NCI-H526 (cell line): Measurements from ENCODE around the gene GCNT2.
A peak's percentile ranks its signal among the peaks of the same experiment; 100 is the strongest.
"Not testable (repeated sequence)": the region's sequence is repeated elsewhere in the genome, so short reads cannot be mapped to it uniquely, and the experiment has no call there.

Source experiments
- DNase-seq, 2 experiments: peaks; one replicate each; lab custom pipeline; 2025; lab: John Stamatoyannopoulos, UW

Gene GCNT2

DNA sequence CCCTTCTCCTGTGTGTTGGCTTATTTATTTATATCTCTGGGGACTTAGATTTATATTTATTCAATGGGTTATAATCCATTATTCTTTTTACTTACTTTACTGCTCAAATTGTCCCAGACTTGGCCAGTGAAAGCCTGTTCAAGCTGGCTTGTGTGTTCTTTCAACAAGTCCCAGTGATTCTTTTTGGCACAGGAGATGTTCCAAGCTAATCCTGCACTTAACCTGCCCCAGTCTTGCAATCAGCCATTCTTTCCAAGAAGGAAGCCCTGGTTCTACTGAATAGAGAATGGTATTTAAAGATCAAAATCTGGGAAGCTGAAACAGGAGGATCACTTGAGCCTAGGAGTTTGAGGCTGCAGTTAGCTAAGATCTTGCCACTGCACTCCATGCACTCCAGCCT lies 26.7 kb downstream of the GCNT2 start:
- no peak for DNase-seq

DNA sequence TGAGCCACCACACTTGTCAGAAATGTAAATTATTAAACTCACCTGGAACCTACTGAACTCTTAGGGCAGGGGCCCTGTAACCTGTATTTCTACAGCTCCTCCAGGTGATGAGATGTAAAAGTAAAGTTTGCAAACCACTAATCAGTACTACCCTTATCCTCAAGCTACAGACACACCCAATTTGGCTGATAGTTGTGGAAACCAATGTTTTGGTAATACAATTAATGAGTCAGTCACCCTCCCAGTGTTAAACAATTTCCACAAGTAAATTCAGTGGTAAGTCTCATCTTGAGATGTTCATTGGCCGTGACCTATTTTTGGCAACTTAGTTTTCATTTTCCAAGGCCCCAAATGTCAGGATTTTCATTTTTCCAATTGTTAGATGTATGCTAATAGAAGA lies 29.6 kb downstream of the GCNT2 start:
- DNase-seq: peak; percentile 83 to 84

DNA sequence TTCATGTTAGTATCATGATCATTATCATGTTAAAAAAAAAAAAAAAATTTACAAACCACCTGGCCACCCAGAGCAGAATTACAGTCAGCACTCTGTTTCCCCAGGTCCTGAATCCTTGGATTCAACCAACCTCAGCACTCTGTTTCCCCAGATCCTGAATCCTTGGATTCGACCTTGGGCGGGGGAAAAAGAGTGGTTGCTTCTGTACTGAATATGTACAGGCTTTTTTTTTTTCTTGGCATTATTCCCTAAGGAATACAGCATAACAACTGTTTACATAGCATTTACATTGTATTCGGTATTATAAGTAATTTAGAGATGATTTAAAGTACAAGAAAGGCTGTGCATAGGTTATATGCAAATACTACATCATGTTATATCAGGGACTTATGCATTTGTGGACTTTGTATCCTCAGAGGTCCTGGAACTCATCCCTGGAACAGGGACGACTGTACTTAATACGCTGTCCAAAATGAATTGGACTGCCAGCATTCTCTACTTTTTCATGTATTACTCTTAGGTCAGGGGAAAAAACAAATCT lies 31.2 kb downstream of the GCNT2 start:
- peak; percentile 92 to 94 for DNase-seq

DNA sequence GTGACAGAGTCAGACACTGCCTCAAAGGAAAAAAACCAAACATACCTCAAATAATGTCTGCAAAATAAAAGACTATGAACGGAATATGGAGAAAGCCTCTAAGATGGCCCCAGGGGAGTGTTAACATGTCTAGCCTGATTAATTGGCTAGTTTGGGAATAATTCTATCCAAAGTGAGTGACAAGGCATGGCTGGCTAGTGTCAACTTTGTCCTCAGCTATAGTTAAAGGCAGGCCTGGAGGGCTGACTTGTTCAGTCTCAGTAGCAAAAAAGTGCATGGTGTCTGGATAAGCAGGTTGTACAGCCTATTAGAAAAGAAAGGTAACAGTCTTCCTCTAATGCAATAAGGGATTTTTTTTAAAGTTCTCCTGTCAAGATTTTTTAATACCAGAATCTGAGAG lies 32.7 kb downstream of the GCNT2 start:
- no peak for DNase-seq

DNA sequence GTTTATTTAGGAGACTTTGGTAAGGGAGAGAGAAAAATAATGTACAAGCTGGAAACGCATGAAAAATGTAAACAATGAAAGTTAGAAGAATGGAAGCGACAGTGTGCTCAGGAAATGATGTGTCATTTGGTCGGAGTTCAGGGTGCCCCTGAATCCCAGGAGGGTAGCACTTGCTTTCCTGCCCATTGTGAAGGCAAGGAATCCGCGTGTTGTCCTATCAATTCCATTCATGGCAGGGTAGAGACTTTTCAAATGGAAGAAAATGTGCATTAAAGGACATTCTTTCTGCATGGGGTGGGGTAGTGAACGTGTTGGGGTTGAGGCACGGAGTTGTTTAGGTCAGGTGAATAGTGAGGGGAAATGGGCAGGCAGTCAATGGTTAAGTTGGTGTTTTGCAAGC lies 33.7 kb downstream of the GCNT2 start:
- no peak for DNase-seq

DNA sequence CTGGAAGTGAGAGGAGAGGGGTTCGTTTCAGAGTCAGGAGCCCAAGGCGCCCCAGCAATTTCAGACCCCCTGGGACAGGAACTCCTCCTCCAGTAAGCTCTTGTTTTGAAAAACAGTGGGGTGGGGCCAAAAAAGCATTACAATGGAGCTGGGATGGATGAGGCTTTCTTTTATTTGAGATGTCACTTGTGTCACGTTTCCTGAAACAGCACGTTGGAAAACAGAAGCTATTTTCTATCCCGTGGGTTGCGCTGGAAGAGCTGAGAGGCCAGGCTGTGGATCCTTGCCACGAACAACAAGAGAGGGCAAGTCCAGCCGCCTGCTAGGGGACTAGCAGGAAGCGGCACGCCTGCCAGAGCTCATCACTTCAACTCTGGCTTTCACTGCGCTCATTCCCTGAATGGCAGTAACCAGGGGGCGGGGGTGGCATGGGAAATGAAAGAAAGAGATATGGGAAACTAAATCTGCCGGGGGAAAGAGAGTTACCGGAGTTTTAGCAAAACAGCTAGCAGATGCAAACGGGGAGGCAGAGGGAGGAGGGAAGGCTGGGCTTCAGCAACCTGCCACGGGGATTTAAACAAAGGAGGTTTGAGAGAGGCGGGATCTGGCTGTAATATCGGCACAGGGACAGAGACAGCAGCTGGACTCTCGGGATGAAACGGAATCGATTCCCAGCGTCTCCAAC lies 34.6 kb downstream of the GCNT2 start:
- peak; percentile 65 to 87 for DNase-seq

DNA sequence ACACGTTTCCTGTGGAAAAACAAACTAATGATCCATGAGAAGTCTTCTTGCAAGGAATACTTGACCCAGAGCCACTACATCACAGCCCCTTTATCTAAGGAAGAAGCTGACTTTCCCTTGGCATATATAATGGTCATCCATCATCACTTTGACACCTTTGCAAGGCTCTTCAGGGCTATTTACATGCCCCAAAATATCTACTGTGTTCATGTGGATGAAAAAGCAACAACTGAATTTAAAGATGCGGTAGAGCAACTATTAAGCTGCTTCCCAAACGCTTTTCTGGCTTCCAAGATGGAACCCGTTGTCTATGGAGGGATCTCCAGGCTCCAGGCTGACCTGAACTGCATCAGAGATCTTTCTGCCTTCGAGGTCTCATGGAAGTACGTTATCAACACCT lies 35.4 kb downstream of the GCNT2 start:
- DNase-seq: peak; percentile 10 to 53

DNA sequence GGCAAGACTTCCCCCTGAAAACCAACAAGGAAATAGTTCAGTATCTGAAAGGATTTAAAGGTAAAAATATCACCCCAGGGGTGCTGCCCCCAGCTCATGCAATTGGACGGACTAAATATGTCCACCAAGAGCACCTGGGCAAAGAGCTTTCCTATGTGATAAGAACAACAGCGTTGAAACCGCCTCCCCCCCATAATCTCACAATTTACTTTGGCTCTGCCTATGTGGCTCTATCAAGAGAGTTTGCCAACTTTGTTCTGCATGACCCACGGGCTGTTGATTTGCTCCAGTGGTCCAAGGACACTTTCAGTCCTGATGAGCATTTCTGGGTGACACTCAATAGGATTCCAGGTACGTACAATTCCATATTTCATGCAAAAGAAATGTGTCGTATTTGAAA lies 35.8 kb downstream of the GCNT2 start:
- DNase-seq: peak; percentile 12 to 53

DNA sequence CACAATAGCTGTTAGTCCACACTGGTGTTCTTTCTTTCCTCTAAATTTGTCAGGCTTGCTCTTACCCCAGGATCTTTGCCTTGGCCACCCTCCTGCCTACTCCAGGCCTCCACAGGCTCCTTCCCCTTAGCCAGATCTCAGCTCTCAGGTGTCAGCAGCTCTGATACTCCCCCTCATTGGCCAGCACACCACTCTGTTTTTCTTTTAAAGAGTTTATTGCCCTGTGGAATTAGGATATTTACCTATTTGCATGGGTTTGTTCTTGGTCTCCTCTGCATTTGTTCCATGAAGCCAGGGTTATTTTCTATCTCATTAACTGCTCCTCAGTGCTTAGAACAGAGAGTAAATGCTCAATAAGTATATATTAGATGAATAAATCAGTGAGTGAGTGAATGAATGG lies 36.8 kb downstream of the GCNT2 start:
- peak; percentile 41 to 68 for DNase-seq

DNA sequence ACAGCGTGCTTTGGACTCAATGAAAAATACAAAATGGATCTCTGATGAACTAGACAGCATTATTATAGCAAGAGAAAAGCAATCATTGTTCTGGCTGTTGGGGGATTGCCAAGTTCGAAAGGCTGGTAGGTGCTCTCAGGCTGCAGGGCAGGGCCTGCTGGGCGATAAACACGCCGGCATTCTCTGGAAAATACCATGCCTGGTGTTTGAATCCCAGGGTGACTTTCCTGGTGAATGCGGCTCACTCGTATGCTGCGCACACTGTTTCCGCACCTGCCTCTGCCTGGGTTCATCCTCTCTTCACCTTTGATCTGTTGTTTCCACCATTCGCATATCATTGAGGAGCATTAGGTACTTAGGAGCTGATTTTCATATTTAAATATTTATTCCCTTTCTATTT lies 37.4 kb downstream of the GCNT2 start:
- DNase-seq: peak; percentile 60 to 87

DNA sequence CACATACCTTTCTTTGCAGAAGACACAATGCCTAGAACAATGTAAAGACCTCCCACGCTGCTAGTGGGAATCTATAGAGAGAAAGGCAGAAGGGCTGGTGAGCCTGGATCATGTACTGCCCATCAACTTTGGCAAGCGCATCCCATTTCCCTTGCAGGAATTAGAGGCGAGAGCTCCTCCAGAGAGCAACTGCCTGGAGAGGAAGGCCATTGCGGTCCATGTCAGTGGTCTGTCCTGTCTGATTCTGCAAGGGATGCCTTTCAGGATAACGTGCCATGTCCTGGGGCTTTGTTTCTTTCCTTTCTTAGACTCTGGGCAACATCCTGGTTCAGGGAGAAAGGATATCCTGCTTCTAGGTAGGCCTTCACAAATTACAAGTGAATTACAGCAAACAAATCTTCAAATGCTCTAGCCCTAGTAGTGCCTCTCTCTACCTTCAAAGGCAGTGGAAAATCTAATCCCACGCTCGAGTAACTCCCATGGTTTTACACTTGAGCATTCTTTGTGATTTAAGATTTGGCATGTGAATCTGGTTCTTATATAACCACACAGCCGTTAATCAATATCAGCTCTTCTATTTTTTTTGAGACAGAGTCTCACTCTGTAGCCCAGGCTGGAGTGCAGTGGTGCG lies 38.5 kb downstream of the GCNT2 start:
- peak in 1 of 2 experiments; percentile 46 for DNase-seq

DNA sequence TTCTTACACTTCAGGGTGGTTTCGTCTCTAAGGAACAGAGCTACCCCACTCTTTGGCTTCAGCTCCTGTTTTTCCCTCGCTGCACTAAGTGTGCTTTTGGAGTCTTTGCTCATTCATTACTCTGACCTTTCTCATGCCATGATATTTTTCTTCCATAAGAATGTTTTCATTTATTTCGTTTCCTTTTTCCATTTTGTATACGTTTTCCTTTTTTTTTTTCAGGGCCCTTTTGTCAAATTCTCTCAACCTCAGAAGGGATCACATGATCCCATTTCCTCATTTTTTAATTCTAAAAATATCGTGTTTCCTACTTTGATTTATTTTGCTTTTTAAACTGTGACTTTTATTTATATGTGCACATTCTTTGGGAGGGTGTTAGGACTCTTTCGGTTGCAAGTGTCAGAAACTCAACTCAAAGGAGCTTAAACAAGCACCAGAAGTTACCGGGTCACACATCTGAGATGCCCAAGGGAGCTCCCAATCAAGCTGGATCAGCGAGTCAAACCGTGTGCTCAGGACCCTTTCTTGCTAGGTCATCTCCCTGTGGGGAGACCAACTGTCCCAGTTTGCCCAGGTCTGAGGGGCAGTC lies 40.6 kb downstream of the GCNT2 start:
- no peak for DNase-seq

DNA sequence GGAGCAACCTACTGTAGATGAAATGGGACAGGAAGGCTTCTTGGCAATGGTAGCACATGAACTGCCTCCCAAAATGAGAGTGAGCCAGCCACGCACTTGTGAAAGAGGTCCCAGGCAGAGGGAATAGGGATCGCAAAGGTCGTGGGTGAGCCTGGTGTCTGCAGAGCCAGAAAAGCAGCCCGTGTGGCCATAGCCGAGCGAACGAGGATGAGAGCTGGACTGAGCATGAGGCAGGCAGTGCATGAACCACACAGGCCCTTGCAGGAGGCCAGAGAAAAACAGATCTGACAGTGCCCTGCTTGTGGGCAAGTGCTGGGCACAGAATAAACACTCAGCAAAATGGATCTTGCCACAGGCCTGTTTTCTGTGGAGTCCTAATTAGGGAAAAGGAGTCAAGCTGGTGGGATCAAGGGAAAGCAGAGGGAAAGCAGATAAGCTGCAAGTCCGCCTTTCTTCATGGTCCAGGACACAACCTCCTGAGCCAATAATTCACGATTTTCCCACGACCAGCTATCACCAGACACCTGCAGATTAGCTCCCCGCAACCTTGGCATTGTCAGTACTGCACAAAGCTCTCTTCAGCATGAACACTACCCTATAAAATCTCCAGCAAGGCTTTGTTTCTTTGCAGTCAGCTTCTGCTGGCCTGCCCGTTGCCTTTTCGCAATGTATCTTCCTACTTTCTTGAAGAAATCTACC lies 44.0 kb downstream of the GCNT2 start:
- no peak for DNase-seq

DNA sequence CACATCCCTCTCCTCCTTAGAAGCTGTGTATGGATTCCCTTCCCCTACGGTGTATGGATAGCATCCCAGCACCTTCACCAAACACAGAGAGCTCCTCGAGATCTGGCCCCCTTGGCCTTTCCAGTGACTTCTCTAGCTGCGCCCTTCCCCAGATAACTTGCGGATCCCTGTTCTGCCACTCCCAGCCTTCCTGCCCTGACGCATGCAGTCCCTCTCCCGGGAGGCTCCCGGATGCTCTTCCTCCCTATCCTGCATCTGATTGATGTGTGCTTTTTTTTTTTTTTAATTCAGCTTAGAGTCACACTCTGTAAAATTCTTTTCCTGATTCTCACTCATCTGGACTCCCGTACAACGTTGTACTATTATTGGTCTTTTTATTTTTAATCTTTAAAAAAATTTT lies 44.8 kb downstream of the GCNT2 start:
- no peak for DNase-seq

DNA sequence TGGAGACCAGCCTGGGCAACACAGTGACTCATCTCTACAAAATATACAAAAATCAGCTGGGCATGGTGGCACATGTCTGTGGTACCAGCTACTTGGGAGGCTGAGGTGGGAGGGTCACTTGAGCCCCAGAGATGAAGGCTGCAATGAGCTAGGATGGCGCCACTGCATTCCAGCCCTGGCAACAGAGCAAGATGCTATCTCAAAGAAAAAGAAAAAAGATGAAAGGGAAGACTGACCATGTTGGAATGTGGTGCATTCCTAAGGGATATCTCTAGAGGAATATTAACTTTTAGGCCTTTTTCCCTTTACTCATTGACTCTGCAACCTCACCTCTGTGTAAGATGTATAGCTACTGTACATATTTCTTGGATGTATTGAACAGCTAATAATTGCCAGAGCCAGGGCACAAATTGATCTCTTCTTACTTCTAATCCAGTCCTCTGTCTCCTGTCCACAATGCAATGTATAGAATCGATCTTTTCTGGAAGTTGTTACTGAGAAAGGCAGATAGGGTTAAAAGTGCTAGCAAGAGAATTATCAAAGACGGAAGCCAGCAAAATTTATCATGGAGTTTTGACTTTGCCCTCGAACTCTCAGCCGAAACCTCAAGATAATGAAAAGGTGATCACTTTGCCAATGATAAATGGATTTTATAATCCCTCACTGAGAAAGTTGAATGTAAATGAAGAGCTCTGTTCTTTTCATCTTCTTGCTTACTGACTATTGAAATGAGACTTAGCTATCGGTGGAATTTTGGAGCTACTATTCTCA lies 46.3 kb downstream of the GCNT2 start:
- DNase-seq: no peak

DNA sequence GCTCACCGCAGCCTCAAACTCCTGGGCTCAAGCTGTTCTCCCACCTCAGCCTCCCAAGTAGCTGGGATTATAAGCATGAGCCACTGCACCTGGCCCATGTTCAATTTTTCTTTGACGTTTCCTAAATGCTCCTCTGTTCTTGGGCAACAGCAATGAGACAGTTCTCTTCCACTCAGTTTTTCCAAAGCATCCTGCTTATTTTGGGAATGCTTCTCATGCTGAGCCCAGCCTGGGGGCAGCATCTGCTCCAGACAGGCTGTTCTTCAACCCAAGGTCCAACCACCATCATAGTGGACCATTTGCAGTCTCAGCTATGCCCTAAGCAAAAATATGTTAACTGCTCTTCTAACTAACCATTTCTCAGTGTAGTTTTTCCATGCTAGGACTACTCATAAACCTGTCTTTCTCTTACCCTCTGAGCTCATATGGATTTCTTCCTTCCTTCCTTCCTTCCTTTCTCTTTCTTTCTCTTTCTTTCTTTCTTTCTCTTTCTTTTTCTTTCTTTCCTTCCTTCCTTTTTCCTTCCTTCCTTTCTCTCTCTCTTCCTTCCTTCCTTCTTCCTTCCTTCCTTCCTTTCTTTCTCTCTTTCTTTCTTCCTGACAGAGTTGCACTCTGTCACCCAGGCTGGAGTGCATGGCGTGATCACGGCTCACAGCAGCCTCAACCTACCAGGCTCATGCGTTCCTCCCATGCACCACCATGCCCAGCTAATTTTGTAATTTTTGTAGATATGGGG lies 48.4 kb downstream of the GCNT2 start:
- DNase-seq: no peak

DNA sequence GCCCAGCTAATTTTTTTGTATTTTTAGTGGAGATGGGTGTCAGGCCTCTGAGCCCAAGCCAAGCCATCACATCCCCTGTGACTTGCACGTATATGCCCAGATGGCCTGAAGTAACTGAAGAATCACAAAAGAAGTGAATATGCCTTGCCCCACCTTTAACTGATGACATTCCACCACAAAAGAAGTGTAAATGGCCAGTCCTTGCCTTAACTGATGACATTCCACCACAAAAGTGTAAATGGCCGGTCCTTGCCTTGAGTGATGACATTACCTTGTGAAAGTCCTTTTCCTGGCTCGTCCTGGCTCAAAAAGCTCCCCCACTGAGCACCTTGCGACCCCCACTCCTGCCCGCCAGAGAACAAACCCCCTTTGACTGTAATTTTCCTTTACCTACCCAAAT lies 54.4 kb downstream of the GCNT2 start:
- not testable (repeated sequence) for DNase-seq

DNA sequence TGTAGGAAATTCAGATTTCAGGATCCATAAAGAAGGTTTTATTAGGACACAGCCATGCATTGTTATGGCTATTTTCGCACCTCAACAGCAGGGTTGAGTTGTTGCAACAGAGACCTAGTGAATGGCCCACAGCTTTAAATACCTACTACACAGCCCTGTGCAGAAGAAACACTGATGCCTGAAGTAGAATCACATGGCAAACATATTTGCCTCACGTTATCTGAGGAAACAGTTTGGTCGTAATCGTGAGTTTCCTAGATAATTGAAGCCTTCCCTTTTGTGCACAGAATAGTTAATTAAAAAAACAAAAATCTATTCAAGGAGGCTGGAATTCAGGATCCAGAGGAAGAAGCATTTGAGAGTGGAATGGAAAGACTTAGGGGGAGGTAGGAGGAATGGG lies 55.1 kb downstream of the GCNT2 start:
- DNase-seq: no peak

DNA sequence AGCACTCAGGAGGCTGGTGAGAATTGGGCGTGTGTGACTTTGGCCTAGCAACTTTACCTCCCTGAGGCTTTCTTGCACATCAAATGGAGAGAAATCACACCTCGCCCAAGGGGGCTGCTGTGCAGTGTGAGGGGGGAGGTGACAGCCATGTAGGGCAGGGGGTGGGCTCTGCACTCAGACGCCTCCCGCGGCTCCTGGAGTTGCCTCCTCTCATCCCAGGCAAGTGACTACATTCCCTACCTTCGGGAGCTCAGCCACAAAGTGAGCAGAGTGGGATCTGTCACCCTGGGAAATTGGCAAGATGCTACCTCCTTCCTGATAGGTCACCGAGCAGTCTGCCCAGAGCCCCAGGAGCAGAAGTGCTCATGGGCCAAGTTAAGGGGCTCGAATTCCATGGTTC lies 56.0 kb downstream of the GCNT2 start:
- DNase-seq: no peak

DNA sequence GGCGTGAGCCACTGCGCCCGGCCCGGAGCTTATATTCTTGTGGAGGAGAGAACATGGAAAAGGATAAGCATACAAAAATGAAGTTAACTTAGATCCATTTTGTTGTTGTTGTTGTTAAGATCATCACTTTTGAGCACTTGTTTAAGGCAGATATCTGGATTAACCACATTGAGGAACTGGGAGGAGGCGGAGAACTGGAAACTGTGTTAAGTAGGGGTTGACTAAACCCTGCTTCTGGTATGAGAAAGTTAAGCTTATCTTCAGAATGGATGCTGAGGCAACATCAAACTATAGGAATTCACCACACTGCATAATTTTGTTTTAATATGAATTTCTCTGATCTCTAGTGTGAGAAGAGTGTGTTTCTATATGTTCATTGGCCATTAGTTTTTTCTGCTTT lies 57.6 kb downstream of the GCNT2 start:
- no peak for DNase-seq

DNA sequence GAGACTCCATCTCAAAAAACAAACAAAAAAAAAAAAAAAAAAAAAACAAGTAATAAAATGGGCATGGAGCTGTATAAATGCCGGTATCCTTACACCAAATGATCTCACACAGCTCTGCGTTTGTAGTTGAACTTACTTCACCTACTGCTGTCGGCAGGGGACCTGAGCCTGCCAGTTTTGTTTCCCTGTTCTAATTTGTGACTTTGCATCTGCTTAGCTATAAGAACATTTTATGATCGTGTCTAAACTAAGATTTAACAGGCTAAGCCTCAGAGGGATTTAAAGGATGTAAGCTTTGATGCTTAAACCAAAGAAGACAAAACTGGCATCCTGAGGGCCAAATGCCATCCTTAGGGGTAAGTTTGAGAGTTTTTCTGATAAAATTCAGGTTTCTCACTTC lies 58.7 kb downstream of the GCNT2 start:
- DNase-seq: no peak
